C4-2B (cell line): Measurements from ENCODE around the gene ABCE1.

Source experiments
- ZFX ChIP-seq: fragments of 450-650 bp; IDR thresholded peaks from 2 replicates; pipeline ENCODE4 v1.6.1; 2017
- TF ChIP-seq, protein P1 (sequence below): fragments of 450-650 bp; conservative IDR thresholded peaks from 2 replicates; pipeline ENCODE4 v1.5.1; 2017; ENCODE audit warnings: mild to moderate bottlenecking

DNA sequence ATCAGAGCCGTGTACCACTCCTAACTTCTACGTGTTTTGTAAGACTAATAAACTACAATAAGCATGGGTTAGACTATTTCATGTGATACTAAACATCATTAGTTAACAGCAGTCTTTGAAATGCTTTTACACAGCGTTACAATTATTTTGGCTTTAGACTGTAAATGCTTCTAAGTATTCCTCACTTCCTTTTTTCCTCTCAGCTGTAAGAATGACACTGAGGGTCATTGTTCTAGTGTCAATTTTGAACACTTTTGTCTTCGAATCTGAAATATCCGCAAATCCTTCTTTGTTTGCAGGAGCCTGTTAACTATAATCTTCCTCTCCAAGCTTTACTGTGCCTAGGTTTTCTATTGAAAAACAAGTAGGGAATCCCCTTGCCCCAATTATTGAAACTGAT, 1.5 kb downstream of the ABCE1 start:
- TF ChIP-seq, protein P1, sequence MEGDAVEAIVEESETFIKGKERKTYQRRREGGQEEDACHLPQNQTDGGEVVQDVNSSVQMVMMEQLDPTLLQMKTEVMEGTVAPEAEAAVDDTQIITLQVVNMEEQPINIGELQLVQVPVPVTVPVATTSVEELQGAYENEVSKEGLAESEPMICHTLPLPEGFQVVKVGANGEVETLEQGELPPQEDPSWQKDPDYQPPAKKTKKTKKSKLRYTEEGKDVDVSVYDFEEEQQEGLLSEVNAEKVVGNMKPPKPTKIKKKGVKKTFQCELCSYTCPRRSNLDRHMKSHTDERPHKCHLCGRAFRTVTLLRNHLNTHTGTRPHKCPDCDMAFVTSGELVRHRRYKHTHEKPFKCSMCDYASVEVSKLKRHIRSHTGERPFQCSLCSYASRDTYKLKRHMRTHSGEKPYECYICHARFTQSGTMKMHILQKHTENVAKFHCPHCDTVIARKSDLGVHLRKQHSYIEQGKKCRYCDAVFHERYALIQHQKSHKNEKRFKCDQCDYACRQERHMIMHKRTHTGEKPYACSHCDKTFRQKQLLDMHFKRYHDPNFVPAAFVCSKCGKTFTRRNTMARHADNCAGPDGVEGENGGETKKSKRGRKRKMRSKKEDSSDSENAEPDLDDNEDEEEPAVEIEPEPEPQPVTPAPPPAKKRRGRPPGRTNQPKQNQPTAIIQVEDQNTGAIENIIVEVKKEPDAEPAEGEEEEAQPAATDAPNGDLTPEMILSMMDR: no peak
- TF ChIP-seq ZFX: no peak
